GM06990 (cell line): Measurements from ENCODE around the gene GCGR.

Source experiments
- DNase-seq: peaks from one replicate; pipeline ENCODE4 v3.0.0-alpha.2; 2011; ENCODE audit not compliant: insufficient read length; ENCODE audit errors: extremely low read depth
- H3K27me3 ChIP-seq: replicated peaks from 2 replicates; pipeline ENCODE4 v1.6.0; 2011; ENCODE audit warnings: low read length; ENCODE audit not compliant: control insufficient read depth, insufficient read depth
- H3K36me3 ChIP-seq: 2 replicates; pipeline ENCODE4 v1.5.1; 2011; ENCODE audit warnings: low read length; ENCODE audit not compliant: control insufficient read depth, insufficient read depth
- H3K4me3 ChIP-seq: replicated peaks from 2 replicates; pipeline ENCODE4 v1.5.1; 2011; ENCODE audit warnings: low read depth, mild to moderate bottlenecking, control low read depth, low read length
- CTCF ChIP-seq: IDR thresholded peaks from 2 replicates; pipeline ENCODE4 v1.5.1; 2011; ENCODE audit warnings: low read length, control low read depth, mild to moderate bottlenecking, inconsistent platforms; ENCODE audit not compliant: insufficient read depth, poor library complexity, severe bottlenecking

GCGR gene

GRCh38 chr17:81806461-81807209 is 2.7 kb downstream of the GCGR start:
- DNase-seq = no peak
- Histone ChIP-seq H3K36me3 (no peaks in the 10 kb centered on the region), H3K27me3 (no peaks in the 10 kb centered on the region; the same call in 1 of the 2 replicates), H3K4me3 (no peak overlapping the region)
- TF ChIP-seq CTCF = no peak

- no peak overlapping the region for H3K4me3 ChIP-seq
- no peaks in the 10 kb centered on the region for H3K36me3 ChIP-seq
- no peak for TF ChIP-seq CTCF
- no peaks in the 10 kb centered on the region; the same call in 1 of the 2 replicates for H3K27me3 ChIP-seq
- no peak for DNase-seq
Observed at GRCh38 chr17:81807210-81807719, 3.3 kb downstream of the GCGR start.

DNA sequence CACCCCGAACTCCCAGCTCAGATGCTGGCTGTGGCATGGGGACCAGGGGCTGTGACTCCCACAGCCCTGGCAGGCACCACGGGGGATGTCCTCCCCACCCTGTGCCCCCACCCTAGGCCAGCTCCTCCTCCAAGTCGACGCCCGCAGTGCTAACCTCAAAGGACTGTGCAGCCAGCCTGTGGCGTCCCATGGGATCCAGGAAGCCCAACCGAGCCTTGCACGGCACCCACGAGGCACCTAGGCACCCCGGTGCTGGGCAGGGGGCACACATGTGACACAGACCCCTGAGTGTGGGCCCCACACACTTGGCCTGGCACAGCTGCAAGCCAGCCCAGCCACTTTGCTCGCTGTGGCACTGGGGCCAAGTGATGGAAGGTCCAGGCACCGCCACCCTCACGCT is 3.9 kb downstream of the GCGR start:
- no peak overlapping the region for H3K4me3 ChIP-seq
- DNase-seq = no peak
- H3K36me3 ChIP-seq = no peaks in the 10 kb centered on the region
- H3K27me3 ChIP-seq = no peaks in the 10 kb centered on the region; the same call in 1 of the 2 replicates
- no peak for TF ChIP-seq CTCF

DNA sequence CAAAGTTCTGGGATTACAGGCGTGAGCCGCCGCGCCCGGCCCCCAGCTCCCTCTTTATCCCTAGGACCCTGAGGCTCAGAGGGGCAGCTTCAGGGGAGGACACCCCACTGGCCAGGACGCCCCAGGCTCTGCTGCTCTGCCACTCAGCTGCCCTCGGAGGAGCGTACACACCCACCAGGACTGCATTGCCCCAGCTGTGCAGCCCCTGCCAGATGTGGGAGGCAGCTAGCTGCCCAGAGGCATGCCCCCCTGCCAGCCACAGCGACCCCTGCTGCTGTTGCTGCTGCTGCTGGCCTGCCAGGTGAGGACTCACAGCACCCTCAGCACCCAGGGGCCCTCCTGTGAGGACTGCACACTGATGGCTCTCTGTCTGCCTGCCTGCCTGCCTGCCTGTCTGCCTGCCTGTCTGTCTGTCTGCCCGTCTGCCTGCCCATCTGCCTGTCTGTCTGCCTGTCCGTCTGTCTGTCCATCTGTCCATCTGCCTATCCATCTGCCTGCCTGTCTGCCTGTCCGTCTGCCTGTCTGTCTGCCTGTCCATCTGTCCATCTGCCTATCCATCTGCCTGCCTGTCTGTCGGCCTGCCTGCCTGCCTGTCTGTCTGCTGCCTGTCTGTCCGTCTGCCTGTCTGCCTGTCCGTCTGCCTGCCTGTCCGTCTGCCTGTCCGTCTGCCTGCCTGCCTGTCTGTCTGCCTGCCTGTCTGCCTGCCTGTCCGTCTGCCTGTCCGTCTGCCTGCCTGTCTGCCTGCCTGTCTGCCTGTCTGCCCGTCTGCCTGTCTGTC is 5.0 kb downstream of the GCGR start:
- no peaks in the 10 kb centered on the region for H3K36me3 ChIP-seq
- H3K4me3 ChIP-seq = no peak overlapping the region
- no peak for DNase-seq
- TF ChIP-seq CTCF = peak; percentile 42
- no peaks in the 10 kb centered on the region; the same call in 1 of the 2 replicates for H3K27me3 ChIP-seq

- H3K27me3 ChIP-seq = no peaks in the 10 kb centered on the region; the same call in 1 of the 2 replicates
- H3K4me3 ChIP-seq = no peak overlapping the region
- TF ChIP-seq CTCF = no peak
- H3K36me3 ChIP-seq = no peaks in the 10 kb centered on the region
- DNase-seq = no peak
Observed at GRCh38 chr17:81809556-81809998, 5.6 kb downstream of the GCGR start.
